ENCODE measurements around the gene PKDREJ.

PKDREJ gene

GRCh38 chr22:46262449-46263215, 511 bp downstream of the PKDREJ start:
- DNase-seq: peak; percentile 60

DNA sequence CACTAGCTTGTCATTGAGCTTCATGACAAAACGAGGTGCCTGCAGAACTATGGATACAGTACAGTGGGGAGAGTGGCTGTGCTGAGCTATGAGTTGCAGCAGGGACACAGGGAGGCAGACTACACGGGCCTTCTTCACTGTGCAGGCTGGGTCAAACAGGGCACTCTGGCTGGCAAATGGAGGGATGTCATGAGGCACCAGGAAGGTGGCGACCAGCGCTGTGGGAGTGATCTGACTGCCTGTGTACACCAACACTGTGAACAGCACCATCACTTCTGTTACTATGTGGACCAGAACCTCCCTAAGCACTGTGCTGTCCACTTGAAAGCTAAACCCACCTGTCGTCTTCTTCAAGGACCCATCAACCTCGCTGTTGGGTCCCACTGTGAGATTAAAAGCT, 3.1 kb downstream of the PKDREJ start:
- DNase-seq: no peak

DNA sequence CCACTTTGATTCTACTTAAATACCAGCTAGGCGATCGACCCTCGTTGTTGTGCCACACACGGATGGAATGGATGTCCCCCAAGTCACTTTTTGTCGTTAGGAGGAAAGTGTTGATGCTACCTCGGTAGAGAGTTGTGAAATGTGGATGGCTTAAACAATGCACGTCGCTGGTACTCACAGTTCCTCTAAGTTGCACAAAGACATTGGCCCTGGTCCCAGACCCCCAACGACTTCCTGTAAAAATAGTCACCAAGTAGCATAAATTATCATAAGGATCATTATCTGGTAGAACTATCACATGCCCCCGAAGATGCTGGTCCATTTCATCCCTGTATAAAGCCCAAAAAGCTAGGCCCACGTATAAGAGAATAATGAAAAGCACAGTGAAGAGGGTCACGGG, 3.8 kb downstream of the PKDREJ start:
- no peak for DNase-seq

DNA sequence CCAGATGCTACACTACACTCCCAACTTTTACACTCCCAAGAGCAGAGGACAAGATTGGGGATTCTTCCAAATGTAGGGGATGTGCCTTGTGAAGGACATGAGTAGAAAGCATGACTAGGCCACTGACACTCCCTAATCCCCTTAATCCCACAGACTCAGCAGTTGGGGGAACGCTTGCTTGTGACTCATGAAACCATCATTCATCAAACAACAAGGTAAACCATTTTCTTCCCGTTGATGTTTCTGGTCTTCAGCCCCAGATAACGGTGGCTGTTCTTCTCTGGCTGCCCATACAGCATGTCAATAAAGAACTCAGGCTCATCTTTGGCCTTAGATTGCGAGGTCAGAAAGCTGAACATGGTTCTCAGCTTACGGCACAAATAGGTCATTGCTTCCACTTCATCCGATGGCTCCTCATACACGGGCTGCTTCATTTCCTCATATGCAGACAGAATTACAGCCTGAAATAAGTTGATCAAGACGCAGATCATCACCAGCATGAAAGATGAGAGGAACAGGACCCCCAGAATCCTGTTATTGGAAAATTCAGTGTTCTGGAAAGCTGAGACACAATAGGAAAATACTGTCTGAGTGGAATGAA, 6.7 kb downstream of the PKDREJ start:
- no peak for DNase-seq

- no peak for DNase-seq
Observed at GRCh38 chr22:46251816-46252380, 11.2 kb downstream of the PKDREJ start.

DNA sequence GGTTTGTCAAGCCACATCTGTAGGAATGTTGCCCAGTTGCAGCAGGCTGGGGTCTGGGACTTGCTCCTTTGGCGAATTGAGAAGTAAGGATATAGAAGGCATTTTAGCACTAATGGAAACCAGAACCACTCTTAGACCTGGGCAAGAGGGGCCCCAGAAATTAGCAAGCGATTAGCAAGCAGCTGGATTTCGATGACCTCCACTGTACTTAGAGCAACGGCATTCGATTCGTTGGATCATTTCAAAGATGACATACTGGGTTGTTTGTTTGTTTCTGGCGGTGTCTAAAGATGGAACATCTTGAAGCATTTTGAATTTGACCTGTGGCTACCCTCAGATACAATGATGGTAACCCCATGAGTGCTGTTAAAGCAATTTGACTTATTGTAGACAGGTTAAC, 11.9 kb downstream of the PKDREJ start:
- DNase-seq: no peak

- no peak for DNase-seq
Observed at GRCh38 chr22:46250783-46251125, 12.4 kb downstream of the PKDREJ start.

DNA sequence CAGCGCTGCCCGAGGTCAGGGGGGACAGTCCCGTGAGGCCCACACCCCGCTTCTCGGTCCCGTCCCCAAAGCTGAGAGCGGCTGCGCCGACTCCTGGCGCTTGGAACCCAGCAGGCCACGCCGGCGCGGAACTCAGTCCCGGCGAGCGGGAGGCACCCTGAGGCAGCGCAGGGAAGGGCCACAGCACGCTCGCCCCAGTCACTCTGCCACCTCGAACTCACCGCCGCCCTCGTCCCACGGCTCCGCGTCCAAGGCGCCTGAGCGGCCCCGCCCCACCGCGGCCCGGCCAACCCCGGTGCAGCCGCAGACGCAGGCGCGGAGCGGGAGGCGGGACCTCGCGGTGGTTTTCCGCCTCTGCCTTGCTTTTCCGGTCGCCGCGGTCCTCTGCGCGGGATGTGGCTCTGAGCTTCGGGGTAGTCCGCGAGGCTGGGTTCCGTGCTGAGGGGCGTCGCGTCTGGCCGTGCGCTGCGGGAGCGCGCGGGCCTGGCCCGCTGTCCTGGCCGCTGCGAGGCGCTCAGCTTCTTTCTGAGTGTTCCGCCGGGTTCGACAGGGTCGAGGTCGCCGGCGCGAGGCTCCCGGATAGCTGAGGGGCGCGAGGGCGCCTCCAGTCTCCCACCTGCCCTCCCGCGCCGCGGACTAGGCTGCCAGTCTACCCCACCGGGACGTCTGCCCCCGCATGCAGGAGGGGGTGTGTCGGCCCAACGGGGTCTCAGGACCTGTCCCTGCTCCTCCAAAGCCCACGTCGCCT, 12.9 kb downstream of the PKDREJ start, which contains the start of gene CDPF1:
Gene CDPF1 (minus strand): TSS at position 259 of the 748 bp plus-strand sequence. CDS start 2,009 bp downstream, outside the sequence.
- DNase-seq: peak; percentile 87

DNA sequence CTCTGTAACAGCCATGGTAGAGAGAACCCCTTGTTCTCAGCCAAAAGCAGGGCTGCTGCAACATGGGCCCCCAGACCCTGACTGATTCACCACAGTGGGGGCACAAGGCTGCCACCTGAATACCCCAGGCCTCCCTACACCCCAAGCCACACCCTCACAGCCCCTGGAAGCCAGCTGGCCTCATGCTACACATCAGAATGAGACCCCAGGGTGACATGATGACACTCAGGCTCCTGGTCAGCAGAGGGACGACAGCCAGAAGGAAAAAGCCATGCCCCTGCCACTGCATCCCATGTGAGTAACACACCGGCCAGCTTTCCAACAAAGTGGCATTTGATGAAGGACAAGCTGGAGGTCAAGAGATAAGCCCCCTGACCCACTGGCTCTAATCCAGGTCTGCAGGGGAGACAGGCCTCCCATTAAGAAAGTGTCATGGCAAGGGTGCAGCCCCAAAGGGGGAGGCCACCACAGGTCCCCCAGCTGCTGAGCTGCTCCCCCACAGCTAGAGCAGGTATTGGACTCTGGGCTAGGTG, 15.6 kb downstream of the PKDREJ start:
- no peak for DNase-seq

GRCh38 chr22:46246178-46246577, 17.0 kb downstream of the PKDREJ start:
- no peak for DNase-seq

- DNase-seq: no peak
Observed at GRCh38 chr22:46245511-46245910, 17.6 kb downstream of the PKDREJ start.

- no peak for DNase-seq
Observed at GRCh38 chr22:46244771-46245170, 18.4 kb downstream of the PKDREJ start.

GRCh38 chr22:46242076-46242475, 21.1 kb downstream of the PKDREJ start:
- DNase-seq: no peak

DNA sequence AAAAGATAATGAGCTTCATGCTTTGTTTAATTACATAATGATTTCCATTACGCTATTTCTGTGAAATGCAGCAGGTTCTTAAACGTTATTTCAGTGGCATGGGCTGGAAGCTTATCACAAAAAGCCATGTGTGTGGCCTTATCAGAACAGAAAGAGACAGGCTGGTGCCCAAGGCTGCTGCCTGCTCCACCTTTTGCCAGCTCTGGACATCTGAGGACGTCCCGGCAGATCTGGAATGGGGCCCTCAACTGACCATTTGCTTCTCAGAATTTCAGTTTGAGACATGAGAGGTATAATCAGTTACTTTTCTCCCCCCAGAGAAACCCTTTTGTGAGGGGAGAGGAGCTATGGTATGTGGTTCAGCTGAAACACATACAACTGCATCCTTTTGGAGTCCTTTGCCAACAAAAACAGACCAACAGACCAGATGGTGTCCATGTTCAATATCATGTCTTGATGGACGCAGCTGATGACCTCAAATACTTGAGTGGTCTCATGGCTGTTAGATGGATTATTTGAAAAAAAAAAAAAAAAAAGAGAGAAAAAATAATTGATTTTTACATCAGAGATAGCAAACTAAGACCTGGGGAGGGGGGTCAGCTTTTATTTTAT, 21.6 kb downstream of the PKDREJ start:
- DNase-seq: no peak

GRCh38 chr22:46240907-46241306, 22.2 kb downstream of the PKDREJ start:
- DNase-seq: no peak

GRCh38 chr22:46240506-46240905, 22.6 kb downstream of the PKDREJ start:
- no peak for DNase-seq

- DNase-seq: no peak
Observed at GRCh38 chr22:46240073-46240472, 23.1 kb downstream of the PKDREJ start.

DNA sequence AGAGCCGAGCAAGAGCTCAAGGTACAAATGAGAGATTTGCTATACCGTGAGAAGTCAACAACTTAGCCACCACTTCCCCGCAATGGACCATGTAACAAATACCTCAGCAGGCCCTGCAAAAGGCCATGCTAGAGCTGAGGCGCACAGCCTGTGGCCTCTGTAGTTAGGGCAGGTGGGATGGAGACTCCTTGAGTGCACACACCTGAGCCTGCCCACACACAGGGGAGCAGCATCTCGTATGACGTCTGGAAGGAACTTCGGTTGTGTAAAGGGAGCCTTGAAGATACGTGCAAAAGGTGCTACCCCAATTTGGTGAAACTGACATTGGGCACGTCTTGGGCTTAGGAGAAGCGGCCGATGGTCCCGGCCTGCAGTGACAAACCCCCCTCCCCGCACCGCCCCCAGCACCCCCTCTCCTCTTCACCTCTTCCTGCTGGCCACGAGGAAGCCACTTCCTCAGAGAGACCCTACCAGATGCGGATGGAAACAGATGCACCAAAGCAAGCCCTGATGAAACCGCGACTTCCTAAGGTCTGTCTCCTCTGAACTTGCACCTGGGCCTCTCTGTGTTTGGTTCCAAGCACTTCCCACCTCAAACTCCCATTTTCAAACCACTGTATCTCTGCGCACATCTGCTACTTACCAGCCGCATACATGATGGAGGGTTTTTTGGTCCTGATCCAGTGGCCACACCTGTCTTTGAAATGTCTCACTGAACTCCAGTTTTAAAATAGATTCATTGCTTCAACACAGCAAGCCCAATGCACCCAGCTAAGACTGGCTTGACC, 23.7 kb downstream of the PKDREJ start:
- DNase-seq: no peak

DNA sequence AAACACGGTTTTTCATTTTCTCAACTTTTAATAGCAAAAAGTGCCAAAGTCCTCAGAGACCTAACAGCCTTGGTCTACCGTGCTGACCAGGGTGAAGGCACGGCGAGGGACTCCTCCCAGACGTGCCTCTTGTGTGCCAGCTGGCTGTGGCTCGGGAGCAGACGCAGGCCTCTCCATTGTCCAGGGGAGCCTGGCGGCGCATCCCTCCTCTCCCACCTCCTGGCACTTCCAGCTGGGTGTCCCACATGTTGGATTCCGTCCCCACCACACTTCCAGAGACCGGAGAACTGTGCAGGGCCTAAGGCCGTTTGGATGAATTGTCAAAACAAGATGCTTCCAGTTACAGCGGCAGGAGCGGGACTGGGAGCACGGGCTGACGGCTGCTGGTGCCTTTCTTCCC, 24.6 kb downstream of the PKDREJ start:
- DNase-seq: no peak

DNA sequence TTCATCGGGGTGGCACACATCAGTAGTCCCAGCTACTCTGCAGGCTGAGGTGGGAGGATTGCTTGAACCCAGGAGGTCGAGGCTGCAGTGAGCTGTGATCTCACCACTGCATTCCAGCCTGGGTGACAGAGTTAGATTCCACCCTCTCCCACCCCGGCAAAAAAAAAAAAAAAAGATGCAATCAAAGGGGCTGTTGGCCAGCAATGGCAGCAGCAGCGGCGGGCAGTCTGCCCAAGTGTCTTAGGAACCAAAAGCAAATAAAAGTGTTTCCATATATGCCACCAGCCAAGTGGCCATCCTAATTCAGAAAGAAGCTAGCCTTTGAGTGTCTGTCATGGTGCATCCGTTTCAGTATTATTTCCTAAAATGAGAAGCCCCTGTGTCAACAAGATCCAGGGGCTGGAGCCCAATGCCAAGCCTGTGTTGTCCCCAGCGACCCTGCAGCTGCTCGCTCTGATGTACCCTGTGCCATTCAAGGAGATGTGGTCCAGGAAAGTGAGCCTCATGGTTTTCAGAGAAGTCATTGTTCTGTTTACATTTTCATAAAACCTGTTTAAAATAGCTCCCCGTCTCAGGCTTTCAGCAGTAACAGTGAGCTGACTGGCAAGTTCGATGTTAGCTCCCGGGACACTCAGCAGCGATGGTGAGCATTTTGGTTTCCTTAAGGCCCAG, 25.6 kb downstream of the PKDREJ start:
- DNase-seq: no peak

GRCh38 chr22:46234969-46235368, 28.2 kb downstream of the PKDREJ start:
- no peak for DNase-seq
